Cardiac septum (tissue), 1 donor: ENCODE measurements around the gene TTLL4. TPM values are rescaled to one million over a fixed set of nuclear protein-coding genes. Genes with fewer than 3 reads are reported as not detected.
"Not testable (repeated sequence)": the region's sequence is repeated elsewhere in the genome, so short reads cannot be mapped to it uniquely, and the experiment has no call there.

Experiments used
- DNase-seq: peaks from one replicate; pipeline ENCODE4 v3.0.0-alpha.2; 2020; ENCODE audit warnings: low spot score
- intact Hi-C: fragments of 100-400 bp; cut with DNase I; formaldehyde crosslinking; loops from one replicate; pipeline ENCODE4 v1.14.0; 2022
- total RNA-seq: library from RNA; stranded (reverse); fragmentation: NEBNext Ultra II Directional; extraction: Animal tissue kit (Norgen Biotek cat#: 25700); gene quantifications from one replicate; pipeline ENCODE4 v1.2.1, GENCODE V29; 2021
- donor health status: DM: no; HTN: no; CAD: no.

TTLL4 gene
- total RNA-seq, 1 donor from 2014 or later = 8.6 TPM

DNA sequence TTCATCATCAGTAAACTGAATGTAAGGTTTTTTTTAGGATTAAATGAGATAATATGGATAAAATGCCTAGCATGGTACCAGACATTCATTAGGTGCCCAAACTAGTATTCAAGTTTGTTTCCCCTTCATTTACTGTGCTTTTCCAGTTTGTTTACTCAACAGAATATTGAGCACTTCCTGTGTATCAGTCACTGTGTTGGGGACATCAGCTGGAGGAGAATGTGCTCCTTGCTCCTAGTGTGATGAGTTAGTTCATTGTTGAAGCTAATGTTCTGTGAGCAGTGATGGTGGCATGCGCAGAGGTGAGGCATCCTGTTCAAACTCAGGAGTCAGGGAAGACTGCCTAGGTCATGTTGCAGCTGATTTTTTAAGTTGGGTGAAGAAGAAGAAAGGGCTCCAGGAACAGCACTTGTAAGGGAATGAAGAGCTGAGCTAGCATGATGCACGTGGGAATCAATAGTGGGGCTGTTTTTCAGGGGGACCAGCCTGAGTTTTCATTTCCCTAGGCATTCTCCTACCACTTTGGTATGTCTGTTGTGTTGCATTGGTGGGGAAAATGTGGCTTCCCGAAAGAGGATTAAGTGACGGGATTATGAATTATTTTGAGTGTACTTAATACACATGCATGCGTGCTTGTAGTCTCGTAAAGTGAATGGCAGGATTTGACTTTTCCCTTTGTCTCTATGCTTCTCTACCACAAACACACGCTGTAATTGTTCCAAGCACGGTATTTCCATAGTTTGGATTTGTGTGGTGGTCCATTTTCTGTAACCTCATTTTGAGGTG is 23.7 kb downstream of the TTLL4 start:
- intact Hi-C loops = loop anchor here (5.0 kb wide), 1 partner anchor 103 kb away; no protein-coding TSS in a partner anchor
- no peak for DNase-seq

GRCh38 chr2:218736531-218736930 is 25.9 kb downstream of the TTLL4 start:
- DNase-seq = no peak

DNA sequence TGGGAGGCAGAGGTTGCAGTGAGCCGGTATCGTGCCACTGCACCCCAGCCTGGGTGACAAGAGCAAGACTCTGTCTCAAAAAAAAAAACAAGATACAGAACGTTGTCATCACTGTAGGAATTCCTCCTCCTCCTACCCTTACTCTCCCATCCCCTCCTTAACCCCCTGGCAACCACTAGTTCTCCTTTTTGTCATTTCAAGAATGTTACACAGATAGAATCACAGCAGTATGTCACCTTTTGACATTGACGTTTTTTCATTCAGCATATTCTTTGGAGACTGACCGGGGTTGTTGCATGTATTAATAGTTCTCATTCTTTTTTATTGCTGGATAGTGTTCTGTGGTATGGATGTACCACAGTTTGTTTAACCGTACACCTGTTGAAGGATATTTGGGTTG is 32.4 kb downstream of the TTLL4 start:
- DNase-seq = no peak
- intact Hi-C loops = no loop called here

More at GRCh38 chr2:218736531-218736930, 25.9 kb downstream of the TTLL4 start:
- intact Hi-C loops = no loop called here

- no peak for DNase-seq
- intact Hi-C loops = no loop called here
Observed at GRCh38 chr2:218744615-218745014, 34.0 kb downstream of the TTLL4 start.

DNA sequence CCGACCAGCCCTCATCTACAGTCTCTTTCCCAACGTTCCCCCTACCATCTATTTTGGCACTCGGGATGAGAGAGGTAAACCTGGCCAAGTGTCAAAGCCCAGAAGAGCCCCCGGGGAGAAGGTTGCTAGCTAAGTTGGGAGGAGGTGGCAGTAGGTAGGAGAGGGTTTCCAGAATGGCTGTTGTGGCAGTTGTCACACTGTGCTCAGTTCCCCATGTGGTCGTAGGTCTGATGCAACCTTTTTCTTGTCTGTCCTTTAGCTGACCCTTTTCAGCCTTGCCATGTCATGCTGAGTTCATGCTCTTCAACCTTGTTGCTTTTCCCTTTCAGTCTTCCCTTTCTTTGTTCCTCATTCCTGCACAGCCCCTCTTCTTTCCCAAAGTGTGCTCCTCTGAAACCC is 34.5 kb downstream of the TTLL4 start:
- no peak for DNase-seq
- intact Hi-C loops = no loop called here

GRCh38 chr2:218745559-218746469 is 35.2 kb downstream of the TTLL4 start:
- peak; percentile 79 for DNase-seq
- intact Hi-C loops = no loop called here

GRCh38 chr2:218746470-218746795 is 35.8 kb downstream of the TTLL4 start:
- intact Hi-C loops = no loop called here
- no peak for DNase-seq

DNA sequence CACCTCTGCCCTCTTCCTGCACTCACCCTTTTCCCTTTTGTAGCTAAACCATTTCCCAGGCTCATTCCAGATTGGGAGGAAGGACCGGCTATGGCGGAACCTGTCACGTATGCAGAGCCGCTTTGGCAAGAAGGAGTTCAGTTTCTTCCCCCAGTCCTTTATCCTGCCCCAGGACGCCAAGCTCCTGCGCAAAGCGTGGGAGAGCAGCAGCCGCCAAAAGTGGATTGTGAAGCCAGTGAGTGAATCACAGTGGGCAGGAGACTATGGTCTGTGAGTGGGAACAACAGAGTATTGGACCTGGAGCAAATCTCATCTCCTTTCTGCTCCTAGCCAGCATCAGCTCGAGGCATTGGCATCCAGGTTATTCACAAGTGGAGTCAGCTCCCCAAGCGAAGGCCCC is 36.3 kb downstream of the TTLL4 start:
- intact Hi-C loops = no loop called here
- DNase-seq = no peak

DNA sequence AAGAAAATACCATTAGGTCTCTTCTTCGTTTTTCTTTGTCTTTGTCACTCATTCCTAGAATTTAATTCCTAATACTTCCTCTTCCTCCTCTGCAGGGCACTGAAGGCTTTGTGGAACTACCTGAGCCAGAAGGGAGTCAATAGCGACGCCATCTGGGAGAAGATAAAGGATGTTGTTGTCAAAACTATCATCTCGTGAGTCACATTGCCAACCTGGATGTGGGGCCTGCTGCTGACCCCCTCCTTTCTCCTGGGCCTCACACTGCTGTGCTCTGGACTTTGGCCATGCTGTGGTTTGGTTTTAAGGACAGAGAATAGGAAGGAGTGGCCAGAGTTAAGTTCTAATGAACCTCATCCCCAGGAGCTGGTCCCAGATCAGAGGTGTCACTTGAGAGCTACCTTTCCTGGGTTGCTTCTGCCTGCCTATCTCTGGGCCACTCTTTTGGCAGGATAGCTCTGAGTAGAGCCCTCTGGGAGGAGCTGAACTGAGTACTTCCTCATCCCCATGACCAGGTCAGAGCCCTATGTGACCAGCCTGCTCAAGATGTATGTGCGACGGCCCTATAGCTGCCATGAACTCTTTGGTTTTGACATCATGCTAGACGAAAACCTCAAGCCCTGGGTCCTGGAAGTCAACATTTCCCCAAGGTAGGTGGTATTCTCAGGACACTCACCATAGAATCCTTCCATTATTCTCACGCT is 38.3 kb downstream of the TTLL4 start:
- DNase-seq = no peak
- intact Hi-C loops = no loop called here

DNA sequence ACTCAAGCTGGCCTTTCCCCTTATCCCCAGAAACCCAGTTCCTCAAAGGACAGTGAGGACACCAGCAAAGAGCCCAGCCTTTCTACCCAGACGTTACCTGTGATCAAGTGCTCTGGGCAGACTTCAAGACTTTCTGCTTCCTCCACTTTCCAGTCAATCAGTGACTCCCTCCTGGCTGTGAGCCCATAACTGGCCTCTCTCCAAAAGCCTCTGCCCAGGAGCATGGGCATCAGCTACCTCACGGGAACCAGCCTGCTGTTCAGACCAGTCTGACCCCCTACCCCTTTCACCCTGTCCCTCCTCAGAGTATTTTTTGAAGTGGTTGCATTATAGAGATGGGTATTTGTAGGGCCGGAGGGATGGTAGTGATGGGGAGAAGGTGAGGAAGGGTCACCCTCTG is 43.6 kb downstream of the TTLL4 start:
- intact Hi-C loops = no loop called here
- no peak for DNase-seq

GRCh38 chr2:218754781-218755180 is 44.1 kb downstream of the TTLL4 start:
- DNase-seq = no peak
- intact Hi-C loops = no loop called here

DNA sequence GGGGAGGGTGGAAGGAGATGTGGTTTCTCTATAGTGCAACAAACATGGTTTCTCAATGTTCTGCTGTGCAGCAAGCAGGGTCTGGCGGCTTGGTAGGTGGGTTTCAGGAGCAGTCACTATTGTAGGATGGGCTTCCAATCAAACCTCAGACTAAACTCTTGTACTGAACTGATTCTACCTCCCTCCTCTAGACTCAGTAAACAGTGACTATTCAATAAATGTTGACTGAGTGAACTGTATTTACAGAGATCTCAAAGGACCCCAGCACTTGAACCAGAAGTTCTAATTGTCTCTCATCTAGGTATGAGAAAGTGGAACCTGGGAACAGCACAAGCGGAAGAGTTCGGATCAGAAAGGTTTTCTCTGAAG is 44.5 kb downstream of the TTLL4 start:
- intact Hi-C loops = no loop called here
- no peak for DNase-seq

DNA sequence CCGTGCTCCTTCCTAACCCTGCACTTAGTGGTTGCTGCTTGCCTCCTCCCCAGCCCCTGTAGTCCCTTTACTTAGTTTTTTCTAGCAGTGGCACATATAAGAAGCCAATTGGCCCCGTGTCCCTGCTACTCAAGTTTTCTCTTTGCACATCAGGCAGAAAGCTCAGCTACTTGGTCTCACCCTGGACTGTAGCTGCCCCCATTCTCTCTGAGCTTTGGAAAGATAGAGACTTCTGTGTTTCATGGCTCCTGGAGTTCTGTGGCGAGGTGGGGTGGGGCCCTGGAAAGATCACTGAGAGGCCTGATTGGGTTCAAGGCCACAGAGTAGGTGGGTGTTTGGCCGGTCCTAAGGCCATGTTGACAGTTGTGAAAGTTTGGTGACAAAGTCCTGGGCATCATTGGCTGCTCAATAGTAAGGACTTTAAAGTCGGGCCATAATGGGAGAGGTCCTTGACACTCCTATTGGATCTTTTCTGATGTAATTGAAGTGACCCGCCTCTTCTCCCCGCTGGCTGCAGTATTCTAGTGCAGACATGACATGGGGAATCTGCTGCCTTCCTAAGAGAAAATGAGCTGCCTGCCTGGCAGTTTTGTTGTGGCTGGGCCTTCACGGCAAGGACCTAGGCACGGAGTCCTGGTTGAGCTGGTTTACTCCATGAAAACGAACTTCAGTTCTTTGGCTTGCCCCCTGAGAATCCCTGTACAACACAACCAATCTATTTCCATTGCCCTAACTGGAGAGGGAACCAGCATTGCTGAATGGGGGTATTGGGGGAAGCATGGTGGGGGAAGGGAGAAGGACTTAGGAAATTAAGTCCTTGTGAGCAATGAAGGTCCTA is 45.2 kb downstream of the TTLL4 start:
- intact Hi-C loops = no loop called here
- DNase-seq = no peak

GRCh38 chr2:218756599-218757377 is 46.2 kb downstream of the TTLL4 start:
- intact Hi-C loops = no loop called here
- DNase-seq = no peak

- intact Hi-C loops = no loop called here
- DNase-seq = no peak
Observed at GRCh38 chr2:218761795-218762194, 51.2 kb downstream of the TTLL4 start.

DNA sequence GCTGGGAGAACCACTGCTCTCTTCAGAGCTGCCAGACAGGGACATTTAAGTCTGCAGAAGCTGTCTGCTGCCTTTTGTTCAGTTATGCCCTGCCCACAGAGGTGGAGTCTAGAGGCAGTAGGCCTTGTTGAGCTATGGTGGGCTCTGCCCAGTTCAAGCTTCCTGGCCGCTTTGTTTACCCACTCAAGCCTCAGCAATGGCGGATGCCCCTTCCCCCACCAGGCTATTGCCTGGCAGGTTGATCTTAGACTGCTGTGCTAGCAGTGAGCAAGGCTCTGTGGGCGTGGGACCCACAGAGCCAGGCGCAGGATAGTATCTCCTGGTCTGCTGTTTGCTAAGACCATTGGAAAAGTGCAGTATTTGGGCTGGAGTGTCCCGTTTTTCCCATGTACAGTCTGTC is 62.1 kb downstream of the TTLL4 start:
- intact Hi-C loops, DNase-seq: not testable (repeated sequence)

- intact Hi-C loops = no loop called here
- DNase-seq = no peak
Observed at GRCh38 chr2:218773881-218774280, 63.2 kb downstream of the TTLL4 start.

DNA sequence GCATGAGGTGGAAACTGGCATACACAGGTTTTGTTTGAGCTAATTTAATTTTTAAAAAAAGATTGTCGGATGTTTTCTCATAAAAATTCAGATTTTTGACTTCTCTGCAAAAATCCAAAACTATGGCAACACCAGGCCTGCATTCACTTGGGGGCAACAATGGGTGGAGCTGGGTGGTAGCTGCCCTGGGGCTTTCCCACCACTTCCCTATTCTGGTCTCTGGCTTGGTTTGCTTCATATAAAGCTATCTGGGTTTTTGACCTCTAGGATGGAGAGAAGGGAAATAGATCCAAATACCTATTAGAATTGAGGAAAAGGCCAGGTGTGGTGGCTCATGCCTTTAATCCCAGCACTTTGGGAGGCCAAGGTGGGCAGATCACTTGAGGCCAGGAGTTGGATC is 65.9 kb downstream of the TTLL4 start:
- intact Hi-C loops = no loop called here
- no peak for DNase-seq
